Stimulated activated CD4-positive, alpha-beta T cell treated with anti-CD3 and anti-CD28 coated beads, Interleukin-2, amount 100 ng/mL, for 24 hours (primary cell): Measurements from ENCODE around the gene DNAJC8.

Experiments
- DNase-seq, 2 donors: peaks; one replicate each; pipeline ENCODE4 v3.0.0-alpha.2; 2020

Gene DNAJC8

GRCh38 chr1:28170001-28170596 lies 62.7 kb downstream of the DNAJC8 start:
- DNase-seq: no peak

- no peak for DNase-seq
Observed at GRCh38 chr1:28163496-28164161, 69.2 kb downstream of the DNAJC8 start.

- no peak for DNase-seq
Observed at GRCh38 chr1:28162151-28162550, 70.7 kb downstream of the DNAJC8 start.

- DNase-seq: no peak
Observed at GRCh38 chr1:28161751-28162150, 71.1 kb downstream of the DNAJC8 start.

GRCh38 chr1:28160782-28161266 lies 72.0 kb downstream of the DNAJC8 start:
- DNase-seq: no peak

- no peak for DNase-seq
Observed at GRCh38 chr1:28159680-28160079, 73.1 kb downstream of the DNAJC8 start.

GRCh38 chr1:28159243-28159642 lies 73.6 kb downstream of the DNAJC8 start:
- no peak for DNase-seq

- DNase-seq: no peak
Observed at GRCh38 chr1:28157894-28158293, 74.9 kb downstream of the DNAJC8 start.

GRCh38 chr1:28156821-28157220 lies 76.0 kb downstream of the DNAJC8 start:
- DNase-seq: no peak

- no peak for DNase-seq
Observed at GRCh38 chr1:28155628-28156027, 77.2 kb downstream of the DNAJC8 start.

GRCh38 chr1:28154078-28154594 lies 78.7 kb downstream of the DNAJC8 start:
- no peak for DNase-seq
